GM12878 (cell line): Measurements from ENCODE around the gene CACNA1B. TPM values are rescaled to one million over a fixed set of nuclear protein-coding genes. Genes with fewer than 3 reads are reported as not detected.

Experiments
- ATAC-seq: fragments of 200-7000 bp; cut with Tn5 transposase; 3 replicates; pipeline ENCODE4 v1.9.1; 2020; ENCODE audit warnings: mild to moderate bottlenecking, moderate library complexity
- BruUV-seq: library from RNA; stranded (reverse); fragments of 400-500 nt; replicated peaks from 2 replicates; lab custom pipeline; 2021; lab: Mats Ljungman, UMichigan
- CTCF ChIA-PET: fragments of 300-600 bp; sonication (Branson Sonifier 250); formaldehyde crosslinking; extraction: SDS; loops from one replicate; lab custom pipeline; 2021; ENCODE audit warnings: inconsistent platforms; lab: Yijun Ruan, JAX
- POLR2A ChIA-PET: fragments of 350-600 bp; formaldehyde crosslinking; extraction: SDS; loops from one replicate; lab custom pipeline; 2021; ENCODE audit warnings: inconsistent platforms; lab: Charles Lee
- RAD21 ChIA-PET: fragments of 300-600 bp; sonication (Branson Sonifier 250); formaldehyde crosslinking; loops from one replicate; lab custom pipeline; 2023; ENCODE audit warnings: antibody characterized with exemption; ENCODE audit not compliant: unreplicated experiment; lab: Charles Lee
- SMC1A ChIA-PET: fragments of 300-600 bp; sonication (Branson Sonifier 250); formaldehyde crosslinking; loops from one replicate; lab custom pipeline; 2023; ENCODE audit not compliant: unreplicated experiment, uncharacterized antibody; lab: Charles Lee
- DNase-seq: peaks from one replicate; pipeline ENCODE4 v3.0.0-alpha.2; 2011; ENCODE audit warnings: low read depth, low spot score
- FAIRE-seq: peaks from 3 replicates; lab custom pipeline; 2011; peaks lifted over from hg19 to GRCh38; lab: Jason Lieb, UNC
- H2AFZ ChIP-seq: 2 replicates; pipeline ENCODE4 v1.6.0; 2011; ENCODE audit warnings: low read depth, low read length, control low read depth; ENCODE audit not compliant: control insufficient read depth
- H3K27ac ChIP-seq: 2 replicates; pipeline ENCODE4 v1.5.1; 2011; ENCODE audit warnings: control low read depth; ENCODE audit not compliant: control insufficient read depth, insufficient read depth
- H3K27me3 ChIP-seq, 2 experiments: replicated peaks in 1 of 2; 2 replicates each; pipeline versions ENCODE4 v1.6.0 to v1.6.1; 2011; ENCODE audit warnings: low read length in 1 of 2; ENCODE audit not compliant: control insufficient read depth in 2 of 2, insufficient read depth in 2 of 2
- H3K36me3 ChIP-seq, 2 experiments: 2 replicates each; pipeline ENCODE4 v1.5.1; 2011; ENCODE audit warnings: low read length in 1 of 2; ENCODE audit not compliant: control insufficient read depth in 2 of 2, insufficient read depth in 2 of 2
- H3K4me1 ChIP-seq: 2 replicates; pipeline ENCODE4 v1.6.1; 2011; ENCODE audit warnings: mild to moderate bottlenecking, low read length, moderate library complexity, mixed read lengths; ENCODE audit not compliant: control insufficient read depth, insufficient read depth
- H3K4me2 ChIP-seq: 2 replicates; pipeline ENCODE4 v1.6.0; 2011; ENCODE audit warnings: control low read depth; ENCODE audit not compliant: control insufficient read depth, insufficient read depth
- H3K4me3 ChIP-seq: fragments of 200-600 bp; sonication (generic); 2 replicates; pipeline ENCODE4 v1.5.1; 2016
- H3K79me2 ChIP-seq: 2 replicates; pipeline ENCODE4 v1.6.0; 2011; ENCODE audit warnings: low read length; ENCODE audit not compliant: control insufficient read depth, insufficient read depth
- H3K9ac ChIP-seq: 2 replicates; pipeline ENCODE4 v1.8.0; 2011; ENCODE audit warnings: low read length, control low read depth, mixed read lengths; ENCODE audit not compliant: control insufficient read depth, insufficient read depth
- H3K9me3 ChIP-seq: replicated peaks from 3 replicates; pipeline ENCODE4 v1.5.1; 2011; ENCODE audit warnings: mild to moderate bottlenecking, low read length; ENCODE audit not compliant: control insufficient read depth, insufficient read depth
- H4K20me1 ChIP-seq: 2 replicates; pipeline ENCODE4 v1.6.0; 2011; ENCODE audit not compliant: control insufficient read depth, insufficient read depth
- CREM ChIP-seq: IDR thresholded peaks from 2 replicates; pipeline ENCODE4 v1.6.1; 2014; ENCODE audit warnings: antibody characterized with exemption, low read depth
- EED ChIP-seq: sonication (generic); IDR thresholded peaks from 2 replicates; pipeline ENCODE4 v1.6.1; 2016; ENCODE audit warnings: antibody characterized with exemption, low read depth
- HDGF ChIP-seq: fragments of 450-650 bp; IDR thresholded peaks from 2 replicates; pipeline ENCODE4 v1.6.1; 2016; ENCODE audit warnings: antibody characterized with exemption
- KLF5 ChIP-seq: fragments of 450-650 bp; IDR thresholded peaks from 2 replicates; pipeline ENCODE4 v1.6.1; 2014; ENCODE audit warnings: mild to moderate bottlenecking; ENCODE audit not compliant: partially characterized antibody
- POLR2AphosphoS2 ChIP-seq: IDR thresholded peaks from 2 replicates; pipeline ENCODE4 v1.6.1; 2011; ENCODE audit warnings: low read depth, mild to moderate bottlenecking, low read length, improper control_type of control experiment, moderate library complexity
- RELA ChIP-seq: fragments of 450-650 bp; IDR thresholded peaks from 2 replicates; pipeline ENCODE4 v1.8.0; 2014; ENCODE audit warnings: borderline replicate concordance; ENCODE audit not compliant: partially characterized antibody
- SREBF1 ChIP-seq: IDR thresholded peaks from 2 replicates; pipeline ENCODE4 v1.6.1; 2012; ENCODE audit warnings: mild to moderate bottlenecking, low read length
- WGBS: methylation state at CpG from one replicate; pipeline ENCODE4 v1.1.6; 2016; ENCODE audit warnings: low lambda C conversion rate; ENCODE audit not compliant: insufficient replicate concordance, insufficient coverage; ENCODE audit errors: missing lambda C conversion rate; 5-methylcytosine and 5-hydroxymethylcytosine counted together
- in situ Hi-C: fragments of 300-500 bp; cut with MboI; formaldehyde crosslinking; loops from 9 replicates; pipeline ENCODE4 v1.14.3; 2018; ENCODE audit warnings: mixed read lengths
- intact Hi-C: fragments of 100-400 bp; cut with micrococcal nuclease; formaldehyde crosslinking; loops from one replicate; pipeline ENCODE4 v1.14.2; 2022; ENCODE audit not compliant: unreplicated experiment
- polyA plus RNA-seq, 11 experiments: library from polyadenylated mRNA; depleted of rRNA in 4 of 11; unstranded in 6 of 11; stranded (reverse) in 5 of 11; fragments of >200 nt; fragmentation: Nextera tagmentation in 4 of 11; fragmentation: Illumina TruSeq in 1 of 11; extraction: Ambion mirVana in 4 of 11; extraction: Trizol in 1 of 11; gene quantifications; 1 replicate in 1 of 11; 2 replicates in 10 of 11; pipeline versions ENCODE4 v1.2.1 to v1.2.3, GENCODE V29; 2011 to 2016; ENCODE audit warnings: inconsistent platforms in 2 of 11, missing spikeins in 2 of 11, low read depth in 1 of 11
- total RNA-seq, 4 experiments: library from RNA; depleted of rRNA in 3 of 4; stranded (reverse); fragments of >200 nt in 3 of 4; fragmentation: Illumina TruSeq in 1 of 4; extraction: Trizol in 1 of 4; gene quantifications; 2 replicates each; pipeline versions ENCODE4 v1.2.1 to v1.2.3, GENCODE V29; 2013 to 2021

Gene CACNA1B
- total and polyA plus RNA-seq, 10 of the 15 experiments (the other 5 are each of a cell fraction or from before 2014, with no cell fraction given): 0.01 to 0.03 (median 0.01) TPM; not detected in 7

GRCh38 chr9:137982200-137982599 lies 104.6 kb downstream of the CACNA1B start (continued):
- TF ChIP-seq RELA: no peak
- no peak for TF ChIP-seq POLR2AphosphoS2
- TF ChIP-seq KLF5: no peak

GRCh38 chr9:137984005-137984404 lies 106.4 kb downstream of the CACNA1B start:
- ChIA-PET RAD21 (no interaction called here), CTCF (no interaction called here), POLR2A (no interaction called here), SMC1A (no interaction called here)
- Histone ChIP-seq H3K9me3 (no peaks in the 10 kb centered on the region), H4K20me1 (no peaks in the 10 kb centered on the region), H3K27me3 (no peaks in the 10 kb centered on the region; a peak in 1 of 4 replicates), H3K4me3 (no peak overlapping the region), H2AFZ (no peak overlapping the region), H3K79me2 (no peaks in the 10 kb centered on the region), H3K4me1 (no peaks in the 10 kb centered on the region), H3K36me3 (no peaks in the 10 kb centered on the region), H3K27ac (no peak overlapping the region), H3K9ac (no peak overlapping the region), H3K4me2 (no peak overlapping the region)
- 21% methylated on average over 16 of the region's 16 CpGs for WGBS
- no TSS peak for BruUV-seq
- no peak for DNase-seq
- FAIRE-seq: no peak
- ATAC-seq: no peak
- intact Hi-C loops (no loop called here), in situ Hi-C loops (no loop called here)
- TF ChIP-seq CREM (no peak), SREBF1 (no peak), EED (no peak), HDGF (no peak)
